DMS 273 (cell line): ENCODE results near the gene PSMF1.
"Not testable (repeated sequence)": the region's sequence is repeated elsewhere in the genome, so short reads cannot be mapped to it uniquely, and the experiment has no call there.

Experiments
- DNase-seq: peaks from one replicate; lab custom pipeline; 2025; ENCODE audit not compliant: unreplicated experiment; lab: John Stamatoyannopoulos, UW

Gene PSMF1

DNA sequence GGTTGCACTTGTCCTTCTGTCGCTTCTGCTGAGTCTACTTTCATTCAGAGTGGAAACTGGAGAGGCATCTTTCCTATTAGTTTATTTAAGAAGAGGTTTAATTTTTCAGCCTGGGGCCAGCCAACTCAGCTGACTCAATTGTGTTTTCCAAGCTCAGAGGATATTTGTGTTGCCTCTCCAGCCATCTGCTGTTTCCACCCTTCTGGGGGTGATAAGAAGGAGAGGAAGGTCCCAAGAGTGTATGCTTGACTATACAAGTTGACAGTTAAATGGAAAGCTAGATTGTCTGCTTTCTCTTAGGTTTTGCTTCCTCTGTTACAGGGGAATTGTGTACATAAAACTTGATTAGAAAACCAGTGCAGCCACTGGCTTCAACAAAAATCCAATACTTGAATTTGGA, 3.0 kb downstream of the PSMF1 start:
- DNase-seq = peak; percentile 58

DNA sequence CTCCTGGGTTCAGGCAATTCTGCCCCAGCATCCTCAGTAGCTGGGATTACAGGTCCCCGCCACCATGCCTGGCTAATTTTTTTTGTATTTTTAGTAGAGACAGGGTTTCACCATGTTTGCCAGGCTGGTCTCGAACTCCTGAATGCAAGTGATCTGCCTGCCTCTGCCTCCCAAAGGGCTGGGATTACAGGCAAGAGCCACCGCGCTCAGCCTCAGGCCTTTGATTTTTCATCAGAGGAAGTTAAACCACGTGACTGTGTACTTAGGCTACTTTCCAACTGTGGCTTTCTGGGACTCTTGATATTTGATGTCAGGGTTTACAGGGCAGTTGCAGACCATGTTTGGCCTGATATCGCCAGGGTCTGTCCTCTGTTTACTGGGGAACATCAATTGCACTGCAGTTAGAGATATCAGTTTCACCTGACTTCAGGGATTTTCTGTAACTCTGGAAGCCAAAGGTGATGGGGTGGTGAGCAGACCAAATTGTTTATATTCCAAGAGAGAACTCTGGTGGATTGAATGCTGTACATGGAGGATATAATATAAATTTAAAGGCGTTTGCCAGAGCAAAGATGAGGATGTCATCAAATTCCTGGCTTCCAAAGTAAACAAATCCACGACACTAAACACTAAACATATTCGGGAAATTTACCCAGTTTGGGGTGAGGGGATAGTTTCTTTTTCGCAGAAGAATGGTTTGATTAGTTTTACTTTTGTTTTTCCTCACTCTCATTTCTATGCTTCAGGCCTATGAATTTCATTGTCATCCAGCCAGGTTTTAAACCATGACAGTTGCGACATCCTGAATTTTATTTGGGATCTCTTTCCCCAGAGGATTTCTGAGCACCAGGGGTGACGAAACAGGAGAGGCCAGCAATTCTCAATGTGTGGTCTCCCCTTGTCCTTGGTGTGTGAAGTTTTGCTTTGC, 4.2 kb downstream of the PSMF1 start:
- peak; percentile 10 for DNase-seq

DNA sequence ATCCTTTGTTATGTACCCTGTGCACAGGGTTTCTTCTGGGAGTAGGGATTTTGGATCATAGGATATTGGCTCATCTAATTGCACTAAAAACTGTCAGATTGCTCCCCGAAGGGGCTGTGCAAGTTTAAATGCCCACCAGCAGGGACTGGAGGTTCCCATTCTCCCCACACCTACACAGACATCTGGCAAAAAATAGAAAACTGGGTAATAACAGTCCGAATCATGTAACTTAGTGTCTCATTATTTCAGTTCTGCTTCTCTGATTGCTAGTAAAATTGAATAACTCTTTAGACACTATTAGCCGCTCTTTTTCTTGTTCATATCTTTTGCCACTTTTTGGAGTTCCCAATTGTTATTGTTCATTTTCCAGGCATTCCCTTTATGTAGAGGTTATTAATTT, 5.3 kb downstream of the PSMF1 start:
- no peak for DNase-seq

DNA sequence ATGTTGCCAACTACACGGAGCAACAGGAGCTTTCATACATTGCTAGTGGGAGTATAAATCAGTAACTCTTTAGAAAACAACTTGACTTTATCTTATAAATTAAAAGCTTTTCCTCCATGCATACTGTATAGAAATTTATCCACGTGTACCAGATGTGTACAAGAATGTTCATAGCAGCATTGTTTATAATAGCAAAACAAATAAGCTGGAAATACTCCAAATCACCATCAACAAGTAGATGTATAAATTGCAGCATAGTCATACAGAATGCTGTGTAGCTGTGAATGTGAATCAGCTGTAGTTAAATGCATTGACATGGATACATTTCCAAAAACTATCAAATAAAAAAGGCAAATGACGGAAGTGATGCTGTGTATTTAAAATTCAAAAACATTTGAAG, 6.0 kb downstream of the PSMF1 start:
- DNase-seq = no peak

DNA sequence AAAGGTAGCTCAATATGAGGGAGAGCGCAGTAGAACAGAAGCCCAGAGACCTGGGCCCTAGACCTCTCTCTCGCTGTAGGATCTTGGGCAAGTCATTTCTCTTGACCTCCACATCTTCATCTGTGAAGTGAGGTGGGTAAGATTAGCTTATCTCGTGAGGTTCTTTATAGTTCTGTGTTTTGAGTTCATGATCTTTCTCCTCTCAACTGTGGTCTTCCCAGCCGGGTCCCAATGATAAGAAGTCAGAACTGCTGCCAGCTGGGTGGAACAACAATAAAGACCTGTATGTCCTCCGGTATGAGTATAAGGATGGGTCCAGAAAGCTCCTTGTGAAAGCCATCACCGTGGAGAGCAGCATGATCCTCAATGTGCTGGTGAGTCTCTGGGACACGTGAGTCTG, 6.9 kb downstream of the PSMF1 start:
- DNase-seq = no peak

DNA sequence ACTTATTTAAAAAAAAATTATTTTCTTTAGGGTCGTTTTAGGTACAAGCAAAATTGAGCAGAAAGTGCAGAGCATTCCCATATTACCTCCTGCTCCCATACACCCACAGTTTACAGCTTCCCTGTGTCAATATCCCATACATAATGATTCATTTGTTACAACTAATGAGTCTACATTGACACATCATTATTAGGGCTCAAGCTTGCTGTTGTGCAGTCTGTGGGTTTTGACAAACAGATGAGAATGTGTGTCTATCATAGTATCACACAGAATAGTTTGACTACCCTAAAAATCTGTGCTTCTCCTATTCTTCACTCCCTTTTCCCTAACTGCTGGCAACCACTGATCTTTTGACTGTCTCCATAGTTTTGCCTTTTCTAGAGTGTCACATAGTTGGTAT, 9.4 kb downstream of the PSMF1 start:
- DNase-seq = no peak

DNA sequence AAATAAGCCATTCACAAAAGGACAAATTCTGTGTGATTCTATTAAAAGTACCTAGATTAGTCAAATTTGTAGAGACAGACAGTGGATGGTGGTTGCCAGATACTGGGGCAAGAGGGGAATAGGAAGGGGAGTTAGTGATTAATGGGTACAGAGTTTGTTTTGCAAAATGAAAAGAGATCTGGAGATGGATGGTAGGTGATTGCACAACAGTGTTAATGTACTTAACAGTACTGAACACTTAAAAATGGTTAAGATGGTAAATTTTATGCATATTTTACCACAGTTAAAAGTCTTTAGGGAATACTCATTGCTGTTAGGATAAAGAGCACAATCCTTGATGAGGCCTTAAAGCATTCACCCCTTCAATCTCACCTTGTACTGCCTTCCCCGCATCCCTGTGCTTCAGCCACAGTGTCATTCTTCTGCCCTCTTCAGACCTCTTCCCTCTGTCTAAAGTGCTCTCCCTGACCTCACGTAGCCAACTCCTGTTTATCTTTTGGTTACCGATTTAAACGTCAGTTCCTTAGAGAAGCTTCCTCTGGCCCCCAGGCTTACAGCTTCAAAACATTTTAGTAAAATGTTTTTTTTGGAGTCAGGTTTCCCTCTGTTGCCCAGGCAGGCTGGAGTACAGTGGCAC, 11.8 kb downstream of the PSMF1 start:
- DNase-seq = no peak

DNA sequence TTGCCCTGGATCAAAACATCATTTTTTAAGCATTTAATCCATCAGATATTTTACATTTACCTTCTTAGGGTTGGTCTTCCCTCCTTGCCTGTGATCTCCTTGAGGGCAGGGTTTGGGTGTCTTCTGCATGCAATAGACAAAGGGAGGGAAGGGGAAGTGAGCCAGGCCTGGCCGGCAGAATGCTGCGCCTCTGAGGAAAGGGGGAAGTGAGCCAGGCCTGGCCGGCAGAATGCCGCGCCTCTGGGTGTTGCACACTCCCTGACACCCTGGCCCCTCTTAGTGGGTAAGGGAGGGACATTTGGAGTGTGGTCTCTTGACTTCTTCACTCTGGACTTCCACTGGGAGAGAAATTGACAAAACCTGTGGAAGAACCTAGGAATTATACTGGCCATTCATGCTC, 12.4 kb downstream of the PSMF1 start:
- DNase-seq = no peak

DNA sequence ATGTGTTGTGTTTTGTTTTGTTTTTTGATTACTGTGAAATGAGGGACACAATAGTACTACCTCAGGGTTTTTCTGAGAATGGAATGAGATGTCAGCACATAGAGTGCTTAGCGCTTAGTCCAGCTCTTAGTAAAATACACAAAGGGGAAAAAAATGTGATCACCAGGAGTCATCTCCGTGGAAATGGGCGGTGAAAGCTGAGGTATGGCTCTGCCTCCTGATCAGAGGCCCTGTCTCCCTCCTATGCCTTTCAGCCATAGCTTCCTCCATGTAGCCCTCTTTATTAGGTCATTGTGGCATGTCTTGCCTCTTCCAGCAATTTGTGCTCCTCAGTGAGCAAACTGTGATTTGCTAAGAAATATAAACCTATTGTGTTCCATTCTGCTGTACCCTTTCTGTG, 13.0 kb downstream of the PSMF1 start:
- DNase-seq = no peak

DNA sequence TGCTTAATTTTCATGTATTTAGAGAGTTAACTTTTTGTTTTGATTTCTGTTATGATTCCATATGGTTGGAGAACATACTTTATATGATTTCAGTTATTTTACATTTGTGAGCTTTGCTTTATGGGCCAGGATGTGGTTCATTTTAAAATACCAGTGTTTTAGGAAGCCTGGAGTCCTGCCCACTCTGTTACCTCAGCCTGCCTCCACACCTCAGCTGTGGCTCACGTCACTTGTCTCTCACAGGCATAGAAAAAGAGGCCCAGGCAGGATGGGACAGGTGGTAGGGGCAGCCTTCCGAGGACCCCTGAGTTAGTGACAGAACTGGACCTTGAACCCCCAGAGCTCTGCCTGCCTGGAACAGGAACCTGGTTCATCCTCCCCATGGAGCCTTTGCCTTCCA, 16.0 kb downstream of the PSMF1 start:
- DNase-seq = no peak

DNA sequence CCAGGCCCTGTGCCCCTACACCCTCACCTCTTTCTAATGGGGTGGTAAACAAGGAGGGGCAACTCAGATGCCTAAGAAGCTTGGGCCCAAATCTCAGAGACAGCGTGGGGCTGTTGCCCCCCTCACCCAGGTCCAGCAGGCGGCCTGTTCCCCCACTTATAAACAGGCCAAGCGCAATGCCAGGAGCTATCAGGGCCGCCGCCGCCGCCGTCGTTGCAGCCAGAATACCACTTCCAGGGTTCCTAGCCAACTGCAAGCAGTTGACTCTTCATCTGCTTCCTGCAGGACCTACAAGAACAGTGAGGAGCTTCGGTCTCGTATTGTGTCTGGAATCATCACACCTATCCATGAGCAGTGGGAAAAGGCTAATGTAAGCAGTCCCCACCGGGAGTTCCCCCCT, 16.4 kb downstream of the PSMF1 start:
- DNase-seq = no peak

DNA sequence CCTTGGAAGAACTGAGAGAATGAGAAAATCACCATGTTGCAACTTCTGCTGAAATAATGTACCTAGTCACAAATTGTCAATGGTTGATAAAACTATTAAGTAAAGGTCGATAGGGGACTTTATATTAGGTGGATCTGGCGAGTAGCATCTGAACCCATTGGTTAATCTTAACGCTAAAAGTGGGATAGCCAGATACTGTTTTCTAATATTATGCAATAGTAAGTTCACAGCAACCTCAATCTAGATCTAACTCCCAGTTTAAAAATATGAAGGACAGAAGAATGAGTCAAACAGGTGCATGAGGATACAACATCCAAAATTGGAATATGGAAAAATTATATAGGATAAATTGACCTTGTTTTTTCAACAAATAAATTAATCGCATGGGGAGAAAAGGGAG, 18.8 kb downstream of the PSMF1 start:
- DNase-seq = no peak

DNA sequence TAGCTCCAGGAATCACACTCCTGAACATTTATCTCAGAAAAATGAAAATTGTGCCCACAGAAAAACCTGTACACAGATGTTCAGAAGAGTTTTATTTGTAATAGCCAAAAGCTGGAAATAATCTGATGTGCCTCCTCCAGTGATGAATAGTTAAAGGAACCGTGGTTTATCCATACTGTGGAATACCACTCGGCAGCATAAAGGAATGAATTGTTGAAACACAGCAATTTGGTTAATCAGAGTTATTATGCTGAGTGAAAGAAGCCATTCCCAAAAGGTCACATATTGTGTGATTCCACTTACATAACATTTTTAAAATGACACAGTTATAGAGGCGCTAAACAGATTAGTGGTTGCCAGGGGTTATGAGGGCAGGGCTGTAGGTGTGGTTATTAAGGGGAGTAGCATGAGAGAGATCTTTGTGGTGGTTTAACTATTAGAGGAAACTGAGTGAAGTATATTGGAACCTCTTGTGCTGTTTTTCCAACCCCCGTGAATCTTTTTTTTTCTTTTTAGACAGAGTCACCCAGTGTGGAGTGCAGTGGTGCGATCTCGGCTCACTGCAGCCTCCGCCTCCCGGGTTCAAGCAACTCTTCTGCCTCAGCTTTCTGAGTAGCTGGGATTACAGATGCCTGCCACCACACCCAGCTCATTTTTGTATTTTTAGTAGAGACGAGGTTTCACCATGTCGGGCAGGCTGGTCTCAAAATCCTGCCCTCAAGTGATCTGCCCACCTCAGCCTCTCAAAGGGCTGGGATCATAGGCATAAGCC, 26.2 kb downstream of the PSMF1 start:
- no peak for DNase-seq

DNA sequence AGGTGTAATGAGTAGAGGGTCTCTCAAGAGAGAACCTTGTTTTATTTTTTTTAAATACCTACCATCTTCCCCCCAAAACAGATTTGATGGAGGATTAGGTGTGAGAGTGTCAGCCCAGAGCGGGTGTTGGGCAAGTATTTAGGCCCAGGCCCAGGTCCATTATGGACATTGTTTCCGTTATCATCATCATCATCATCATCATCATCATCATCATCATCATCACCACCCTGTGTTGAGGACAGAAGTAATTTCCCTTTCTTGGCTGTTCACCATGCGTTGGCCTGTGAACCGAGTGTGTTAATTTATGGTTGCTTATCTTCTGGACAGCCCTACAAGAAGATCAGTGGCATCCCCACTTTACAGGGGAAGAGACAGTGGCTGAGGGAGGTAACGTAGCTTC, 28.6 kb downstream of the PSMF1 start:
- DNase-seq = no peak

DNA sequence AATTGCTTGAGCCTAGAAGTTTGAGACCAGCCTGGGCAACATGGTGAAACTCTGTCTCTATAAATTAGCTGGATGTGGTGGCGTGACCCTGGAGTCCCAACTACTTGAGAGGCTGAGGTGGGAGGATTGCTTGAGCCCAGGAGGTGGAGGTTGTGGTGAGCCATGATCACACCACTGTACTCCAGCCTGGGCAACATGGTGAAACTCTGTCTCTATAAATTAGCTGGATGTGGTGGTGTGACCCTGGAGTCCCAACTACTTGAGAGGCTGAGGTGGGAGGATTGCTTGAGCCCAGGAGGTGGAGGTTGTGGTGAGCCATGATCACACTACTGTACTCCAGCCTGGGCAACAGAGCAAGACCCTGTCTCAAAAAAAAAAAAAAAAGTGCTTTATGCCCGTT, 31.4 kb downstream of the PSMF1 start:
- DNase-seq = not testable (repeated sequence)

DNA sequence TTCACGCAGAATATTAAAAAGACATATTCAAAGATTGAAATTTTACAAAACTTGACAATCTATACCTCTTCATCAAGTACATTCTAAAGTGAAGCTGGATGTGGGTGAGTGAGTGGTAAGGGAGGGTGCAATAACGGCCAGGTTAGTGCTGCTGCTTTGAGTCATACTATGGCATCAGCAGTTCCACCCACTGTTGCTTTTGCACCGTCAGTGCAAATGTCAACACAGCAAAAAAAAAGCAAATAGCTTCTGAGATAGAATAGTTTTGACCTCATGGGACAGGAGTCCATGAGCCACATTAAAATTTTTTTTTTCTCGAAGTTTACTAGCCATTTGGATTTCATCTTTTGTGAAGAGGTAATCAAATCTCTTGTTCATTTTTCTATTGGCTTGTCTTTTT, 31.8 kb downstream of the PSMF1 start:
- DNase-seq = no peak

DNA sequence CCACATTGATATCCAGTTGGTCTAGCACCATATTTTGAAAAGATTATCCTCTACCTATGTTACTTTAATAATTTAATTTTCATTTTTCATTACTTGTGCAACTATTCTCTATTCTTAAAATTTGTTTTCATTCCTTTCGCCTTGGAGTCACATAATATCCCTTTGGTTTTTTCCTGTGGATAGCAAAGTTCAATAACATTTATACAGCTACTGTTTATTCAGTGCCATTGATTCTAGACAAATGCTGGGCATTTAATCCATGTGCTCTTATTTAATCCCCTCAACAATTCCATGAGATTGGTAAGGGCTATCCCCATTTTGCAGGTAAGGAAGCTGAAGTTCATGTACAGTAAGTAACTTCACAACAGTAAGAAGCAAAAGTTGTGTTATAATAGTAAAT, 32.6 kb downstream of the PSMF1 start:
- no peak for DNase-seq

DNA sequence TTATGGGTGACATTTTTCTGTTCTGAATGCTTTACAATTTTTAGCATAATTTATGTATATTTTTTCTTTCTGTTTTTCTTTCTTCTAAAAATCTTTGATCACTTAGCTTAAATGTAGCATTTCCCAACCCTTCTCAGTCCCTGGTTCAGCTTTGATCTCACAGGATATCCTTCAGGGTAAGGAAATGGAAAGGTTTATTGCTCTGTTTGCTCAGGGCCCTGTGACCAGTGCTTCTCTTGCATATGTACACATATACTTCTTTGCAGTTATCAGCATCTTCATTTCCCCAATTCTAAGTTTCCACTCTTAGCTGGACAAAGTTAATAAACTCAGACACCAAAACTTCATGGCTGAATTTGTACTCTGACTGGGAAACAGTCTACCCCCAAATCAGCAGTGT, 35.8 kb downstream of the PSMF1 start:
- DNase-seq = no peak

DNA sequence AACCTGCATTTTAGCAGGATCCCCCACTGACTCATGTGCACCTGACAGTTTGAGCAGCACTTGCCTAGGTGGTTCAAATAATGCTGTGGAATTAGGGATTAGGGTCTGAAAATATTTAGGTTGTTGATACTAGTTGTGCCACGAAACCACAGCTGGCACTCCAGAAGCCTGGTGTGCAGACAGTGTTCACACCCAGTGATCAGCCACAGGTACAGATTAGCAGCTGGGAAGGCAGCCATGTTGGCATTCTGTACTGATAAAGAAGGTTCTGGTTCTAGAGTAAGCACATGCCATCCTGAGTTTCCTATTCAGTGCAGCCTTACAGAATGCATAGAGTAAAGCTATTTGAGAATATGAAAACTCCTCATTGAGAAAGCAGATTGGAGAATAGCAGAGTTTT, 36.3 kb downstream of the PSMF1 start:
- no peak for DNase-seq

DNA sequence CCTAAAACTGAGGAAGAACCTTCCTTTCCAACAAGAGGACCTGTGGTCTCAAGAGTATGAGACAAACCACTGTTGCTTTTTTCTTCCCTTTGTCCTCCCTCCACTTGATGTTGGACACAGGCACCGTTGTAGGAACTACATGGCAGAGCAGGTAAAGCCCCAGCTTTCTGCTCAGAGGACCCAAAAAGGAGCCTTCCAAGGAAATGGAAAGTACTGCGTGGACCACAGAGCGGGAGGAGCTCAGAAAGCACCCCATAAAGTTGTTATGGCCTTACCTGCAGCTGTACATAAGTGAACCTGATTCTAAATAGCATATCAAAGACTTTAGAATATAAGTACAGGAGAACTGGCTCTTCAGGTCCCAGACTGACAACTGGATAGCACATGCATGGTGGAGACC, 36.9 kb downstream of the PSMF1 start:
- no peak for DNase-seq

DNA sequence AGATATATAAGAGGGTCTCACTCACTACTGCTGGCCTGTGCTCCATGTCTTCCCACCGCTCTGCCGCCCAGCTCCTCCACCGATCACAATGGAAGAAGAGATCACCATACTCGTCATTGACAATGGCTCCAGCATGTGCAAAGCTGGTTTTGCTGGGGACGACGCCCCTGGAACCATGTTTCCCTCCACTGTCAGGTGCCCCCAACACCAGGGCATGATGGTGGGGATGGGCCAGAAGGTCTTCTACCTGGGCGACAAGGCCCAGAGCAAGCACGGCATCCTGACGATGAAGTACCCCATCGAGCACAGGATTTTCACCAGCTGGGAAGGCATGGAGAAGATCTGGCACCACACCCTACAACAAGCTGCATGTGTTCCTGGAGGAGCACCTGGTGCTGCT, 42.1 kb downstream of the PSMF1 start:
- DNase-seq = no peak

DNA sequence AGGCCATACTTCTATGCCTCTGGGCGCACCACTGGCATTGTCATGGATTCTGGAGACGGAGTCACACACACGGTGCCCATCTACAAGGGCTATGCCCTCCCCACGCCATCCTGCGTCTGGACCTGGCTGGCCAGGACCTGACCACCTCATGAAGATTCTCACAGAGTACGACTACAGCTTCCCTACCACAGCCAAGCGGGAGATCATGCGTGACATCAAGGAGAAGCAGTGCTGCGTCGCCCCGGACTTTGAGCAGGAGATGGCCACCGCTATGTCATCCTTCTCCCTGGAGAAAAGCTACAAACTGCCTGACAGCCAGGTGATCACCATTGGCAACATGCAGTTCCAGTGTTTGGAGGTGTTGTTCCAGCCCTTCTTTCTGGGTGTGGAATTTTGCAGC, 42.6 kb downstream of the PSMF1 start:
- no peak for DNase-seq
